Endodermal cell (in vitro differentiated cells): ENCODE results near the gene RNASE2. TPM values are rescaled to one million over a fixed set of nuclear protein-coding genes. Genes with fewer than 3 reads are reported as not detected.

Source experiments
- DNase-seq: peaks from one replicate; pipeline ENCODE4 v3.0.0-alpha.2; 2017
- H3K27ac ChIP-seq: 2 replicates; pipeline ENCODE4 v1.5.1; 2013; ENCODE audit warnings: mild to moderate bottlenecking, low read depth, low read length, moderate library complexity
- H3K27me3 ChIP-seq: 2 replicates; pipeline ENCODE4 v1.6.1; 2013; ENCODE audit warnings: mild to moderate bottlenecking, low read length, moderate library complexity; ENCODE audit not compliant: insufficient read depth, control insufficient read depth, poor library complexity, severe bottlenecking
- H3K36me3 ChIP-seq: 2 replicates; pipeline ENCODE4 v1.7.0; 2013; ENCODE audit warnings: mild to moderate bottlenecking, low read length, moderate library complexity; ENCODE audit not compliant: control insufficient read depth, insufficient read depth
- H3K4me1 ChIP-seq: one replicate; pipeline ENCODE4 v1.7.0; 2013; ENCODE audit warnings: low read length; ENCODE audit not compliant: control insufficient read depth, insufficient read depth
- H3K4me3 ChIP-seq: 2 replicates; pipeline ENCODE4 v1.5.1; 2013; ENCODE audit warnings: mild to moderate bottlenecking, low read length, moderate library complexity
- H3K9ac ChIP-seq: 2 replicates; pipeline ENCODE4 v1.6.1; 2013; ENCODE audit warnings: mild to moderate bottlenecking, low read length, moderate library complexity; ENCODE audit not compliant: poor library complexity, severe bottlenecking; ENCODE audit errors: extremely low read depth
- H3K9me3 ChIP-seq: 2 replicates; pipeline ENCODE4 v1.6.1; 2013; ENCODE audit warnings: mild to moderate bottlenecking, low read length, moderate library complexity; ENCODE audit not compliant: control insufficient read depth
- H3K27ac Mint-ChIP-seq: 2 replicates; pipeline ENCODE4 v1.8.0; 2020; ENCODE audit warnings: mixed read lengths
- H3K27me3 Mint-ChIP-seq: 2 replicates; pipeline ENCODE4 v1.8.0; 2021; ENCODE audit warnings: mild to moderate bottlenecking, mixed read lengths; ENCODE audit not compliant: insufficient read depth
- H3K36me3 Mint-ChIP-seq: 2 replicates; pipeline ENCODE4 v1.8.0; 2020; ENCODE audit warnings: low read depth, mixed read lengths
- H3K4me1 Mint-ChIP-seq: 2 replicates; pipeline ENCODE4 v1.8.0; 2020; ENCODE audit warnings: mixed read lengths
- H3K4me3 Mint-ChIP-seq: 2 replicates; pipeline ENCODE4 v1.8.0; 2020; ENCODE audit warnings: mild to moderate bottlenecking, moderate library complexity, mixed read lengths
- H3K9me3 Mint-ChIP-seq: 2 replicates; pipeline ENCODE4 v1.8.0; 2020; ENCODE audit warnings: mild to moderate bottlenecking, mixed read lengths
- CTCF ChIP-seq: fragments of 200-600 bp; sonication (generic); conservative IDR thresholded peaks from 2 replicates; pipeline ENCODE4 v1.5.0; 2021; ENCODE audit warnings: antibody characterized with exemption, mild to moderate bottlenecking
- WGBS, 2 experiments: methylation state at CpG; one replicate each; pipeline versions ENCODE4 v1.1.5 to v1.1.7; 2013; ENCODE audit warnings: missing lambda C conversion rate in 2 of 2, mixed read lengths in 1 of 2; ENCODE audit not compliant: insufficient coverage in 1 of 2, insufficient read length in 1 of 2; 5-methylcytosine and 5-hydroxymethylcytosine counted together
- total RNA-seq, 2 donors: library from RNA; stranded (reverse); fragmentation: NEBNext Ultra II Directional in 1 of 2; extraction: Animal tissue kit (Norgen Biotek cat#: 25700) in 1 of 2; gene quantifications; 2 replicates in 1 of 2; 3 replicates in 1 of 2; pipeline ENCODE4 v1.2.1, GENCODE V29; 2021

The RNASE2 gene
- total RNA-seq, 2 donors from 2014 or later, result not detected

- Mint-ChIP-seq H3K27me3 (no peaks in the 10 kb centered on the region), H3K9me3 (no peaks in the 10 kb centered on the region), H3K4me3 (no peak overlapping the region), H3K4me1 (peaks cover 26% of the 10 kb centered on the region), H3K27ac (peak overlapping the region; percentile 27), H3K36me3 (peaks cover 31% of the 10 kb centered on the region)
- WGBS, 2 experiments, result 85 to 86% methylated on average over 3 of the region's 3 CpGs
- no peak overlapping the region for H3K27ac ChIP-seq
- peak; percentile 46 for DNase-seq
- H3K9me3 ChIP-seq, result no peaks in the 10 kb centered on the region
- H3K4me3 ChIP-seq, result no peak overlapping the region
- peaks cover 4% of the 10 kb centered on the region for H3K4me1 ChIP-seq
- TF ChIP-seq CTCF, result no peak
- H3K27me3 ChIP-seq, result no peaks in the 10 kb centered on the region
- H3K9ac ChIP-seq, result no peak overlapping the region
- peaks cover 43% of the 10 kb centered on the region for H3K36me3 ChIP-seq
Measured at GRCh38 chr14:20998139-20998538, 42.9 kb downstream of the RNASE2 start.

GRCh38 chr14:20998674-20999366 is 43.5 kb downstream of the RNASE2 start, which contains the start of gene SLC39A2:
Gene SLC39A2, plus strand, starts transcription at chr14:20999293. Its CDS starts 154 bp downstream, at chr14:20999447.
- Histone ChIP-seq H3K36me3 (peaks cover 38% of the 10 kb centered on the region), H3K9me3 (no peaks in the 10 kb centered on the region), H3K27ac (no peak within 1 kb of the TSS), H3K9ac (no peak within 1 kb of the TSS), H3K4me1 (peaks cover 4% of the 10 kb centered on the region), H3K27me3 (no peaks in the 10 kb centered on the region), H3K4me3 (no peak within 1 kb of the TSS)
- H3K4me3 Mint-ChIP-seq, result no peak within 1 kb of the TSS
- no peaks in the 10 kb centered on the region for H3K9me3 Mint-ChIP-seq
- H3K36me3 Mint-ChIP-seq, result peaks cover 29% of the 10 kb centered on the region
- TF ChIP-seq CTCF, result no peak
- H3K4me1 Mint-ChIP-seq, result peaks cover 31% of the 10 kb centered on the region
- no peaks in the 10 kb centered on the region for H3K27me3 Mint-ChIP-seq
- peak; percentile 92 for DNase-seq
- 27 to 41% methylated on average over 4 to 6 of the region's 6 CpGs for WGBS, 2 experiments
- peak within 1 kb of the TSS; percentile 27 for H3K27ac Mint-ChIP-seq

- peaks cover 36% of the 10 kb centered on the region for H3K4me1 Mint-ChIP-seq
- peaks cover 31% of the 10 kb centered on the region for H3K36me3 ChIP-seq
- no peak for TF ChIP-seq CTCF
- 89 to 92% methylated on average over 4 of the region's 4 CpGs for WGBS, 2 experiments
- H3K9me3 Mint-ChIP-seq, result no peaks in the 10 kb centered on the region
- H3K27me3 Mint-ChIP-seq, result no peaks in the 10 kb centered on the region
- no peak overlapping the region for H3K9ac ChIP-seq
- H3K4me1 ChIP-seq, result peaks cover 4% of the 10 kb centered on the region
- H3K4me3 Mint-ChIP-seq, result no peak overlapping the region
- no peaks in the 10 kb centered on the region for H3K27me3 ChIP-seq
- H3K27ac Mint-ChIP-seq, result no peak overlapping the region
- DNase-seq, result peak; percentile 20
- H3K27ac ChIP-seq, result no peak overlapping the region
- H3K36me3 Mint-ChIP-seq, result peaks cover 21% of the 10 kb centered on the region
- no peaks in the 10 kb centered on the region for H3K9me3 ChIP-seq
- H3K4me3 ChIP-seq, result no peak overlapping the region
Measured at GRCh38 chr14:20999591-20999990, 44.3 kb downstream of the RNASE2 start.
